ENCODE results near the gene ZNF559.

Gene ZNF559

GRCh38 chr19:9362905-9363304 is 38.9 kb downstream of the ZNF559 start, which contains the start of gene ZNF177:
ZNF177 (plus strand) TSS chr19:9363013; CDS start chr19:9378312, 15,299 bp downstream.
- DNase-seq = no peak

- no peak for DNase-seq
Observed at GRCh38 chr19:9370738-9371619, 47.0 kb downstream of the ZNF559 start.

- no peak for DNase-seq
Observed at GRCh38 chr19:9381361-9381785, 57.4 kb downstream of the ZNF559 start.
